Osteocyte (in vitro differentiated cells): ENCODE results near the gene SLAMF6. TPM values are rescaled to one million over a fixed set of nuclear protein-coding genes. Genes with fewer than 3 reads are reported as not detected.

ENCODE experiments used
- DNase-seq: peaks from one replicate; pipeline ENCODE4 v3.0.0; 2021; ENCODE audit warnings: mixed read lengths; ENCODE audit not compliant: unreplicated experiment; ENCODE audit errors: extremely low spot score
- H3K27ac Mint-ChIP-seq: one replicate; pipeline ENCODE4 v1.8.0; 2021; ENCODE audit warnings: mild to moderate bottlenecking, mixed read lengths; ENCODE audit not compliant: unreplicated experiment
- H3K27me3 Mint-ChIP-seq: one replicate; pipeline ENCODE4 v1.8.0; 2021; ENCODE audit warnings: mixed read lengths; ENCODE audit not compliant: unreplicated experiment
- H3K36me3 Mint-ChIP-seq: one replicate; pipeline ENCODE4 v1.8.0; 2021; ENCODE audit warnings: mixed read lengths; ENCODE audit not compliant: unreplicated experiment
- H3K4me1 Mint-ChIP-seq: one replicate; pipeline ENCODE4 v1.8.0; 2021; ENCODE audit warnings: mixed read lengths; ENCODE audit not compliant: unreplicated experiment
- H3K4me3 Mint-ChIP-seq: one replicate; pipeline ENCODE4 v1.8.0; 2021; ENCODE audit warnings: mild to moderate bottlenecking, moderate library complexity, mixed read lengths; ENCODE audit not compliant: unreplicated experiment
- H3K9me3 Mint-ChIP-seq: one replicate; pipeline ENCODE4 v1.8.0; 2021; ENCODE audit warnings: mixed read lengths; ENCODE audit not compliant: unreplicated experiment
- CTCF ChIP-seq: fragments of 200-600 bp; sonication (generic); IDR thresholded peaks from 2 replicates; pipeline ENCODE4 v1.5.0; 2021; ENCODE audit warnings: antibody characterized with exemption, mild to moderate bottlenecking, moderate library complexity
- total RNA-seq: library from RNA; stranded (reverse); gene quantifications from 2 replicates; pipeline ENCODE4 v1.2.1, GENCODE V29; 2021

Gene SLAMF6
- total RNA-seq, 1 donor from 2014 or later, result not detected

DNA sequence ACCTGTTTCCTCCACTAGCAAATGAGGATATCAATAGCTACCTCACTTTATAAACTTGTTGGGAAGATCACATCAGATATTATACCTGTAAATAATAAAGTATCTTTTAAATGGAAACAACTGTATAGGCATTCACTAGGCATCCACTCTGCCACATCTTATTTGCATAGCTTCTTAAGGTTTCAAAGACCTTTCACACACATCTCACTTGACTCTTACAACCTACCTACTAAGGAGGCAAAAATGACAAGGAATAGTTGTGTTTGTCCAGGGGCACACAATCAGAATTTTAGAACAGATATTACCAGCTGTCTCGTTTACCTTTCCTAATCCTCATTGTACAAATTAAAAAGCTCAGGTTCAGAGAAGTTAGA lies 71.2 kb downstream of the SLAMF6 start:
- no peaks in the 10 kb centered on the region for H3K9me3 Mint-ChIP-seq
- H3K27me3 Mint-ChIP-seq, result peaks cover 18% of the 10 kb centered on the region
- no peaks in the 10 kb centered on the region for H3K36me3 Mint-ChIP-seq
- DNase-seq, result no peak
- no peaks in the 10 kb centered on the region for H3K4me1 Mint-ChIP-seq
- no peak for TF ChIP-seq CTCF
- no peak overlapping the region for H3K27ac Mint-ChIP-seq
- no peak overlapping the region for H3K4me3 Mint-ChIP-seq

DNA sequence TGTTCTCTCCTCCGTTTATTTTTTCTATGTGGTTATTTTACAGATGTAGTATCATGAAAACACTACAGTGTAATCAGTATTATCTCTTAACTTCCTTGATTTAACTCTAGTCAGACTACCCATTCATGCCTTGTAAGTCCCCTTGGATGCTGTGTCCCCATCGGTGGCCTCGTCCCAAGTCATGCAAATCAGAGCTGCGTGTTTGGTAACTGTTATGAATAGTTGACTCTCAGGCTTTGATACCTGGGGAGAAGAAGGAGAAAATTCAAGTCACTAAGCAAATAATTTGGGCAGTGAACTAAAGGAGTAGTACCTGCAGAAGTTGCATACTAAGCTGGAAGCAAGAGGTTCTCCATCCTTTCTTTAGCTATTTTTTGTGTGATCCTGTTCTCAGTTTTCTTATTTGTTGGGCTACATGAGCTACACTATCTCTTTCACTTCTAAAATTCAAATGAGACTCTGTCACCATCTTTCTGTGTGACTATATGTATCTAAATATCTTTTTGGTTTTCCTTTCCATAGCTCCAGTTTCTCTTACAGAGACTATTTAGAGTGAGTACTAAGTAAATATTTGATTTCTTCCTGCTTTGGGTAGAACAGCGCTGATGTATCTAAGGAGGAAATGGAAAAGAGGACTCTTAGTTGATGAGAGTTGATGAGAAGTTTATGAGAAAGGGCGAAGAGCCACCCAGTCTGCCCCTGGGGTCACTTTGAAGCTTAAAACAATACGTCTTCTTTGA lies 71.8 kb downstream of the SLAMF6 start:
- DNase-seq, result no peak
- no peak overlapping the region for H3K4me3 Mint-ChIP-seq
- H3K36me3 Mint-ChIP-seq, result no peaks in the 10 kb centered on the region
- no peaks in the 10 kb centered on the region for H3K4me1 Mint-ChIP-seq
- peaks cover 14% of the 10 kb centered on the region for H3K27me3 Mint-ChIP-seq
- no peak for TF ChIP-seq CTCF
- no peak overlapping the region for H3K27ac Mint-ChIP-seq
- no peaks in the 10 kb centered on the region for H3K9me3 Mint-ChIP-seq

DNA sequence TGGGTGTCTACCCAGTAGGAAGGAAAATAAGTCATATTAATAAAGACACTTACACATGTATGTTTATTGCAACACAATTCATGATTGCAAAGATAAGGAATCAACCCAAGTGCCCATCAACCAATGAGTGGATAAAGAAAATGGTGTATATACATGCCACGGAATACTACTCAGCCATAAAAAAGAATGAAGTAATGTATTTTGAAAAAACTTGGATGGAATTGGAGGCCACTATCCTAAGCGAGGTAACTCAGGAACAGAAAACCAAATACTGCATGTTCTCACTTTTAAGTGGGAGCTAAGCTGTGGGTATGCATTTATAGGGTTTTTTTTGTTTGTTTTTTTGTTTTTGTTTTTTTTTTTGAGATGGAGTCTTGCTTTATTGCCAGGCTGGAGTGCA lies 73.6 kb downstream of the SLAMF6 start:
- TF ChIP-seq CTCF, result no peak
- no peaks in the 10 kb centered on the region for H3K4me1 Mint-ChIP-seq
- DNase-seq, result no peak
- no peak overlapping the region for H3K27ac Mint-ChIP-seq
- H3K36me3 Mint-ChIP-seq, result no peaks in the 10 kb centered on the region
- H3K27me3 Mint-ChIP-seq, result peaks cover 21% of the 10 kb centered on the region
- H3K4me3 Mint-ChIP-seq, result no peak overlapping the region
- H3K9me3 Mint-ChIP-seq, result no peaks in the 10 kb centered on the region

DNA sequence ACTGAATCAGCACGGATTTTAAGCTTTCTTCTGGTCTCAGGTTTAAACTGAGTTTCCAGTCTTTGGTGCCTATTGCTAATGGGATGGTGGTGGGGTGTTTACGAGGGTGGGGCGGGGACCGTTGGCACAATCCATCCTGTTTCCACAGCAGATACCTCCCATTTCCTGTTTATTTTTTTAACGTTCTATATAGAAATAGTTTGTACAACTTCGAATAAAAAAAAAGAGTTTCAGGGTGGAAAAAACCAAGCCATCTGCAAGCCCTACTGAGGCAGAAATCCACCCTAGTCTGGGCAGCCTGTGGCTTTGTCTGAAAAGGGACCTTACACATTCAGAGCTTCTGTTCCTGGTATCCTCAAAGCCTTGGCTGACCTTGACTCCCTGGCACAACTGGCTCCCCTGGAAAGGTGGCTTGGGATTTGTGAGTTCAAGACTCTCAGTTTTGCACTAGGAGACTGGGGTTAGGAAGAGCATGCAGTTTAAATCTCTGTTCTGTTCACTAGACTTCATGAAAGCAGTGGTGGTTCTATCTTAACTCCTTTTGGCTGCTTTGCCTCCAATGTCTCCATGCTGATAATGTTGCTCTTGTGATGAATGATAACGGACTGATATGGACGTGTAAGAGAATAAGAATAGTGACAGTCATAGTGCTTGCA lies 76.0 kb downstream of the SLAMF6 start:
- Mint-ChIP-seq H3K27me3 (peaks cover 28% of the 10 kb centered on the region), H3K27ac (no peak overlapping the region)
- no peak for TF ChIP-seq CTCF

GRCh38 chr1:160439718-160440117 lies 83.3 kb downstream of the SLAMF6 start:
- no peaks in the 10 kb centered on the region for H3K4me1 Mint-ChIP-seq
- no peak for DNase-seq
- no peak overlapping the region for H3K27ac Mint-ChIP-seq
- no peaks in the 10 kb centered on the region for H3K9me3 Mint-ChIP-seq
- no peak overlapping the region for H3K4me3 Mint-ChIP-seq
- no peaks in the 10 kb centered on the region for H3K36me3 Mint-ChIP-seq
- TF ChIP-seq CTCF, result no peak
- peaks cover 53% of the 10 kb centered on the region for H3K27me3 Mint-ChIP-seq

More for the DNA sequence above, 76.0 kb downstream of the SLAMF6 start:
- H3K4me1 Mint-ChIP-seq, result no peaks in the 10 kb centered on the region
- H3K36me3 Mint-ChIP-seq, result no peaks in the 10 kb centered on the region
- H3K4me3 Mint-ChIP-seq, result no peak overlapping the region
- DNase-seq, result no peak
- H3K9me3 Mint-ChIP-seq, result no peaks in the 10 kb centered on the region
